HepG2 (cell line): ENCODE results near the gene PPP2R2B. TPM values are rescaled to one million over a fixed set of nuclear protein-coding genes. Genes with fewer than 3 reads are reported as not detected.

Experiments
- ATAC-seq: fragments of 200-7000 bp; cut with Tn5 transposase; 3 replicates; pipeline ENCODE4 v1.9.1; 2020; ENCODE audit warnings: mild to moderate bottlenecking, moderate library complexity
- BruUV-seq: library from RNA; stranded (reverse); fragments of 400-500 nt; replicated peaks from 2 replicates; lab custom pipeline; 2021; lab: Mats Ljungman, UMichigan
- CTCF ChIA-PET: fragments of 300-600 bp; formaldehyde crosslinking; extraction: SDS; loops from one replicate; lab custom pipeline; 2021; ENCODE audit warnings: low total read pairs, inconsistent platforms, low intra/inter-chr PET ratio; lab: Yijun Ruan, JAX
- POLR2A ChIA-PET: fragments of 350-600 bp; sonication (Branson Sonifier 250); formaldehyde crosslinking; loops from one replicate; lab custom pipeline; 2020; ENCODE audit warnings: antibody characterized with exemption, inconsistent platforms; lab: Yijun Ruan, JAX
- DNase-seq: peaks from one replicate; pipeline ENCODE4 v3.0.0-alpha.2; 2015; ENCODE audit warnings: low spot score
- FAIRE-seq: peaks from 3 replicates; lab custom pipeline; 2011; peaks lifted over from hg19 to GRCh38; lab: Jason Lieb, UNC
- H2AFZ ChIP-seq: one replicate; pipeline ENCODE4 v1.6.1; 2011; ENCODE audit warnings: low read length, inconsistent platforms
- H3K27ac ChIP-seq: fragments of 300-600 bp; 3 replicates; pipeline ENCODE4 v1.8.0; 2011; ENCODE audit warnings: mixed run types, mild to moderate bottlenecking, mixed read lengths, low read length, inconsistent platforms; ENCODE audit not compliant: insufficient read depth; ENCODE audit errors: extremely low read length
- H3K27me3 ChIP-seq, 2 experiments: fragments of 200-600 bp in 1 of 2; 2 replicates in 1 of 2; 3 replicates in 1 of 2; pipeline versions ENCODE4 v1.6.0 to v1.8.0; 2011; ENCODE audit warnings: low read length in 2 of 2, mild to moderate bottlenecking in 2 of 2, moderate library complexity in 2 of 2, inconsistent platforms in 1 of 2; ENCODE audit not compliant: insufficient read depth in 2 of 2, control insufficient read depth in 1 of 2
- H3K36me3 ChIP-seq, 2 experiments: fragments of 200-600 bp in 1 of 2; replicated peaks in 1 of 2; 2 replicates in 1 of 2; 3 replicates in 1 of 2; pipeline versions ENCODE4 v1.5.1 to v1.8.0; 2011; ENCODE audit warnings: low read length in 2 of 2, inconsistent platforms in 1 of 2; ENCODE audit not compliant: insufficient read depth in 2 of 2, control insufficient read depth in 1 of 2
- H3K4me1 ChIP-seq: 2 replicates; pipeline ENCODE4 v1.5.1; 2012; ENCODE audit warnings: low read length, inconsistent platforms; ENCODE audit not compliant: insufficient read depth
- H3K4me2 ChIP-seq: 2 replicates; pipeline ENCODE4 v1.6.0; 2011; ENCODE audit warnings: low read depth, low read length, inconsistent platforms
- H3K4me3 ChIP-seq, 3 experiments: fragments of 200-600 bp in 1 of 3; sonication (generic), shearing (Covaris generic) in 1 of 3; replicated peaks in 1 of 3; 2 replicates each; pipeline ENCODE4 v1.5.1; 2011 to 2016; ENCODE audit warnings: low read length in 3 of 3, inconsistent platforms in 2 of 3, low read depth in 2 of 3, mild to moderate bottlenecking in 2 of 3, control low read depth in 1 of 3, mixed read lengths in 1 of 3; ENCODE audit not compliant: insufficient read depth in 1 of 3
- H3K79me2 ChIP-seq: one replicate; pipeline ENCODE4 v1.6.1; 2011; ENCODE audit warnings: low read length, inconsistent platforms; ENCODE audit not compliant: insufficient read depth
- H3K9ac ChIP-seq: 2 replicates; pipeline ENCODE4 v1.6.0; 2011; ENCODE audit warnings: mild to moderate bottlenecking, low read depth, low read length, inconsistent platforms; ENCODE audit not compliant: insufficient read depth
- H3K9me3 ChIP-seq: 2 replicates; pipeline ENCODE4 v1.5.1; 2012; ENCODE audit warnings: mild to moderate bottlenecking, low read length
- H4K20me1 ChIP-seq: 2 replicates; pipeline ENCODE4 v1.6.0; 2011; ENCODE audit warnings: inconsistent platforms, mild to moderate bottlenecking, low read length, moderate library complexity; ENCODE audit not compliant: insufficient read depth
- AFF4 ChIP-seq: sonication (generic); formaldehyde crosslinking; IDR thresholded peaks from 2 replicates; pipeline ENCODE4 v1.4.0; 2020; ENCODE audit warnings: missing genetic modification reagents
- CHD4 ChIP-seq: fragments of 200-600 bp; sonication (generic); IDR thresholded peaks from 2 replicates; pipeline ENCODE4 v1.7.0; 2017; ENCODE audit warnings: mild to moderate bottlenecking, low read length, borderline replicate concordance
- CREM ChIP-seq, 2 experiments: sonication (generic) in 1 of 2; formaldehyde crosslinking in 1 of 2; IDR thresholded peaks; 2 replicates each; pipeline versions ENCODE4 v1.4.0 to v1.6.1; 2016 to 2020; ENCODE audit warnings: antibody characterized with exemption in 1 of 2, mild to moderate bottlenecking in 1 of 2, missing genetic modification reagents in 1 of 2
- HMGXB4 ChIP-seq, 2 experiments: sonication (generic) in 1 of 2; formaldehyde crosslinking in 1 of 2; IDR thresholded peaks; 2 replicates each; pipeline versions ENCODE4 v1.4.0 to v1.6.1; 2018 to 2020; ENCODE audit warnings: missing genetic modification reagents in 2 of 2, borderline replicate concordance in 1 of 2, low read depth in 1 of 2, mild to moderate bottlenecking in 1 of 2, missing biosample characterization in 1 of 2
- HNRNPUL1 ChIP-seq: fragments of 200-400 bp; formaldehyde crosslinking; IDR thresholded peaks from 2 replicates; pipeline ENCODE4 v1.6.1; 2017; ENCODE audit warnings: low read depth, mild to moderate bottlenecking, low read length, moderate library complexity
- KDM3A ChIP-seq: IDR thresholded peaks from 2 replicates; pipeline ENCODE4 v1.6.1; 2018; ENCODE audit warnings: low read depth, missing compliant biosample characterization
- NFIB ChIP-seq: sonication (generic); formaldehyde crosslinking; IDR thresholded peaks from 2 replicates; pipeline ENCODE4 v1.9.0; 2021; ENCODE audit warnings: missing genetic modification reagents, mild to moderate bottlenecking, borderline replicate concordance
- NR2C2 ChIP-seq: sonication (generic); formaldehyde crosslinking; IDR thresholded peaks from 2 replicates; pipeline ENCODE4 v1.4.0; 2020; ENCODE audit warnings: missing genetic modification reagents, mild to moderate bottlenecking, moderate library complexity, borderline replicate concordance
- TBX2 ChIP-seq: sonication (generic); formaldehyde crosslinking; IDR thresholded peaks from 2 replicates; pipeline ENCODE4 v1.5.0; 2020; ENCODE audit warnings: missing genetic modification reagents, mild to moderate bottlenecking, borderline replicate concordance
- THAP9 ChIP-seq: sonication (generic); formaldehyde crosslinking; IDR thresholded peaks from 2 replicates; pipeline ENCODE4; 2020; ENCODE audit warnings: missing genetic modification reagents, mild to moderate bottlenecking, borderline replicate concordance
- ZNF263 ChIP-seq: sonication (generic); formaldehyde crosslinking; IDR thresholded peaks from 2 replicates; pipeline ENCODE4 v1.4.0; 2020; ENCODE audit warnings: missing genetic modification reagents
- ZNF264 ChIP-seq: sonication (generic); formaldehyde crosslinking; IDR thresholded peaks from 2 replicates; pipeline ENCODE4 v1.4.0; 2020; ENCODE audit warnings: missing genetic modification reagents
- ZNF550 ChIP-seq: sonication (generic); formaldehyde crosslinking; IDR thresholded peaks from 2 replicates; pipeline ENCODE4 v1.4.0; 2020; ENCODE audit warnings: mild to moderate bottlenecking, missing genetic modification reagents, borderline replicate concordance
- ZNF552 ChIP-seq: sonication (generic); formaldehyde crosslinking; IDR thresholded peaks from 2 replicates; pipeline ENCODE4 v1.9.0; 2022; ENCODE audit warnings: missing genetic modification reagents, mild to moderate bottlenecking, borderline replicate concordance
- ZNF562 ChIP-seq: sonication (generic); formaldehyde crosslinking; IDR thresholded peaks from 2 replicates; pipeline ENCODE4 v1.8.0; 2022; ENCODE audit warnings: missing genetic modification reagents, borderline replicate concordance
- in situ Hi-C: cut with HindIII; loops from 2 replicates; pipeline ENCODE4 v1.10.0; 2017; ENCODE audit warnings: low pct_unique_long_range_greater_than_20kb; ENCODE audit not compliant: extremely low pct_ligation_motif_present
- intact Hi-C: fragments of 100-400 bp; cut with micrococcal nuclease; formaldehyde crosslinking; loops from one replicate; pipeline ENCODE4 v1.10.0; 2022; ENCODE audit not compliant: unreplicated experiment
- polyA plus RNA-seq, 8 experiments: library from polyadenylated mRNA; depleted of rRNA in 3 of 8; stranded (reverse) in 7 of 8; unstranded in 1 of 8; fragments of >200 nt; fragmentation: Illumina TruSeq in 4 of 8; extraction: Trizol in 4 of 8; gene quantifications; 2 replicates each; pipeline versions ENCODE4 v1.2.1 to v1.2.3, GENCODE V29; 2011 to 2016; ENCODE audit warnings: low read depth in 4 of 8, missing spikeins in 1 of 8, mixed read lengths in 1 of 8; ENCODE audit not compliant: insufficient read depth in 1 of 8
- total RNA-seq, 5 experiments: library from RNA; depleted of rRNA; stranded (reverse); fragments of >200 nt; fragmentation: Illumina TruSeq; extraction: Trizol; gene quantifications; 2 replicates each; pipeline ENCODE4 v1.2.3, GENCODE V29; 2016; ENCODE audit warnings: low read depth in 1 of 5

PPP2R2B gene
- total and polyA plus RNA-seq, 2 of the 13 experiments (the other 11 are each of a cell fraction or from before 2014, with no cell fraction given): not detected

DNA sequence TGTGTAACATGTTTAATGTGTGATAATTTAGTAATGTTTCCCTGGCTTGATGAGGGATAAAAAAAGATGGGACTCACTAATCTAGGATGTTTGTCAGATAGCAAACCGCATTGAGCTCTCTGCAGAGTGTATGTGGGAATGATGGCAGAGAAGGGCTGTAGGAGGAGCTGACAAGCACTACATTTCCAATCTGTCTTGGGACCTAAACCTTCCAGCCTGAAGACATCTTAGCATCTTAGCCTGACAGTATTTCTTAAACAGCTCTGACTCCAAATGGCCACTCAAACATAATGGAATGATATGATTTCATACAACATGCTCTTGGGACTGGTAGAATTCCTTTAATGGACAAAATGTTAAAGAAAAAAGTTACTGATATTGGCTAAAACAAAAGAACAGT lies 116.7 kb downstream of the PPP2R2B start (continued):
- TF ChIP-seq AFF4 (CRISPR knock-in tag) (no peak), ZNF264 (CRISPR knock-in tag) (no peak), CREM (IDR thresholded peaks at IDR 0.05) (no peak), CREM (CRISPR knock-in tag; IDR thresholded peaks at IDR 0.05) (no peak), ZNF263 (CRISPR knock-in tag) (no peak)

DNA sequence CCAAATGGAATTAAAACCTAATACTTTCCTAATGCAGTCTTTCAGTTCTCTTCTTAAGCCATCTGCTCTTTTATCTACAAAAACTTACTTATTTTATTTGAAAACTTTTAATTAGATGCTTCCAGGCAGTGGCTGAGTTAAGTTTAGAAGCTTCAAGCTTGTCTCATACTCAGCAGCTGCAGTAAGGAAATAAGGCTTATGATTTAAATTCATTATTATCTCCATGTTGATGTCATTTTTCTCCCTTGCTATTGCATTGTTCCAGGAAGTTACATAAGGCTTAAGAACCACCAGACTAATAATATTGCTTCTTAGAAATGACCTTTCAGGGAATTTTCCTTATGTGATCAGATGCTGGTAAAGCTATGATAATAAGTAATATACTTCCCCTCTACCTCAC lies 119.6 kb downstream of the PPP2R2B start:
- Histone ChIP-seq H3K4me3 (no peak overlapping the region), H3K9me3 (no peaks in the 10 kb centered on the region), H3K36me3 (no peaks in the 10 kb centered on the region), H3K27me3 (no peaks in the 10 kb centered on the region; a peak in 1 of 5 replicates), H3K4me1 (0 out of 2 replicates have a peak, but pooled peaks cover 8% of the 10 kb centered on the region), H3K27ac (no peak overlapping the region), H3K9ac (no peak overlapping the region), H2AFZ (no peak overlapping the region), H3K4me2 (no peak overlapping the region), H4K20me1 (no peaks in the 10 kb centered on the region), H3K79me2 (no peaks in the 10 kb centered on the region)
- no TSS peak for BruUV-seq
- POLR2A ChIA-PET: no interaction called here
- no peak for DNase-seq
- no peak for FAIRE-seq
- ATAC-seq: no peak
- intact Hi-C loops (no loop called here), in situ Hi-C loops (no loop called here)
- CTCF ChIA-PET: no interaction called here
- no peak for TF ChIP-seq ZNF552 (CRISPR knock-in tag)
- TF ChIP-seq NFIB (CRISPR knock-in tag): no peak
- TF ChIP-seq NR2C2 (CRISPR knock-in tag): no peak
- no peak for TF ChIP-seq HNRNPUL1
- no peak for TF ChIP-seq TBX2 (CRISPR knock-in tag)
- no peak for TF ChIP-seq ZNF550 (CRISPR knock-in tag)
- TF ChIP-seq HMGXB4 (CRISPR knock-in tag; IDR thresholded peaks at IDR 0.05; ENCODE audit: borderline replicate concordance in 1 of 2, low read depth in 1 of 2): no peak
- no peak for TF ChIP-seq THAP9
- no peak for TF ChIP-seq KDM3A
- no peak for TF ChIP-seq ZNF562
- TF ChIP-seq CHD4: no peak
